HG03103 (cell line): Measurements from ENCODE around the gene TRMT11.
"Not testable (repeated sequence)": the region's sequence is repeated elsewhere in the genome, so short reads cannot be mapped to it uniquely, and the experiment has no call there.

Experiments used
- ATAC-seq: cut with Tn5 transposase; IDR thresholded peaks from one replicate; pipeline ENCODE4 v1.9.1; 2021; ENCODE audit warnings: low read depth; ENCODE audit not compliant: unreplicated experiment

The TRMT11 gene

GRCh38 chr6:125986301-125987025, at the start of gene TRMT11:
TSS of gene TRMT11 (plus strand) at chr6:125986540. CDS start at chr6:125986551, 11 bp downstream.
- ATAC-seq = peak; percentile 95

DNA sequence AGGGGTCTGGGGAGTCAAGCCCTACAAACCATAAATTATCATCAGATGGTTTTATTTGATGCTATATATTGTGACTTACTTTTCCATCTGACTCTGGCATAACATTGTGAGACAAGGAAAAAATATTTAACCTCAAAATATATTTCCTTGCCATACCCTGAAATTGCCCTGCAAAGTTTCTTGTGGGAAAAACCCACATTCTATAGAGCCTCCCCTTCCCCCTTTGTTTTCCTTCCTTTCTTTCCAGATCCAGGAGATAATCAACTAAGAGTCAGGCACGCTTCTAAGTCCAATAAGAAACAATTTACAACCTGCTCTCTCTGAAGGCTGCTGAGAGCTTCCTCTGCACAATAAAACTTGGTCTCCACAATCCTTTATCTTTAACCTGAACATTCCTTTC, 47.3 kb upstream of the TRMT11 start:
- ATAC-seq = no peak

GRCh38 chr6:125939791-125940190, 46.5 kb upstream of the TRMT11 start:
- no peak for ATAC-seq

DNA sequence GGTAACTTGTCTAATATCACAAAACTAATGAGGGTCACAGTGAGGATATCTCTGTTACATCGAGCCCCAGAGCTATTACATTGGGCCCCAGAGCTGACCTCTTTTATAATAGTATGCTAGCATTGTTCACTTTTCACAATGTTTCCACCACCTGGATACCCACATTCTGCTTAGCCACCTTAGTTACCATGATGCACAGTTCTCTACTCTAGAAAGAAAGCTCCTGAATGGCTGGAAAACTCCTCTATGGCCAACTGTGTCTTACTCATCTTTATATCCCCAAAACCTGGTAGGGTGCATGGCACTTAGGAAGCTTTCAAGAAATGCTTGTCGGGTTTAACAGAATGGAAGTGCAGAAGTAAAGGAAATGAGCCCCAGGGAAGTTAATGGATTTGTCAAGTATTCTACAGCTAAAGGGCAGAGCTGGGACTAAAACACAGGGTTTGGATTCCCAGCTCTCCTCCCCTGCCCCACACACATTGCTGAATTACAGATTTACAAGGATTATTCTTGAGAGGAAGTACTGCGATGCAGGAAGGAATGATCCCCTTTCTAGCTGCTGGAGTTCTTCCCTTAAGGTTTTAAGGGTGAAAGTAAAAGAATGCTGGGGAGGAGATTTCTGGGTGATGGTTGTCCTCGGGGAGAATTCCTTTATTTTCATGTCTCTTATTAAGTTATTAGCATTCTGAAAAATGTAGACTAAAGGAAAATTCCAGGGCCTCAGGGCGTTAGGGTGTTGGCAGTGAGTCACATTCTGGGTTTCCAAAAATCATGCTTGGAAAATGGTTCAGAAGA, 45.9 kb upstream of the TRMT11 start:
- no peak for ATAC-seq

DNA sequence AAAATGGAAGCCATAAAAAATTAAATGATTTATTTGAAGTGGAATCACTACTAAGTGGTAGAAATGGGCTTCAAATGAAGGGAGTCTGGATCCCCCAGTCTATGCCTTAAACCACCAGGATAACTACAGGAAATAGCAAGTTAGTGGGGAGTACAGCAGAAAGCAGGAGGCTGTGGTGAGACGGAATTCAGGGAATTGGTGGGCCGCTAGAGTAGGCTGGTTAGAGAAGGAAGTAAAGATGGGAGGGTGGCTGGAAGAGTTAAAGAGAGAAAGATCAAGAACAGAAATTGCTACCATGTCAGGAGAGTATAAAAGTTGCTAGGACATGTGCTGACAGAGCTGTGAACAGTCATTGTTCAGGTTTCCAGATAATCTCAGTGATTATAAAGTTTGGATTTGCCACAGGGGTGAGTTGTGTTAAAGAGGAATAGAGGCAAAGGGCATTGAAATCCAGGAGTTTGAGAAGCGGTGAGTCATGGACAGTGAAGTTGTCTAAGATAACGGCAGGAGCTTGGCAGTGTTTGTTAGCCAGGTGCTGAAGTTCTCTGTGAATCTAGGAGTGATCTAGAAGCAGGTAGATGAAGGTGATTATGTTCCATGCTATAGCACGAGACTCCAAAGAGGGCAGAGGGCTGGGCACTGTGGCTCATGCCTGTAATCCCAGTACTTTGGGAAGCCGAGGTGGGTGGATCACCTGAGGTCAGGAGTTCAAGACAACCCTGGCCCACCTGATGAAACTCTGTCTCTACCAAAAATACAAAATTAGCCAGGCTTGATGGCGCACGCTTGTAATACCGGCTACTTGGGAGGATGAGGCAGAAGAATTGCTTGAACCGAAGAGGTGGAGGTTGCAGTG, 43.4 kb upstream of the TRMT11 start:
- no peak for ATAC-seq

DNA sequence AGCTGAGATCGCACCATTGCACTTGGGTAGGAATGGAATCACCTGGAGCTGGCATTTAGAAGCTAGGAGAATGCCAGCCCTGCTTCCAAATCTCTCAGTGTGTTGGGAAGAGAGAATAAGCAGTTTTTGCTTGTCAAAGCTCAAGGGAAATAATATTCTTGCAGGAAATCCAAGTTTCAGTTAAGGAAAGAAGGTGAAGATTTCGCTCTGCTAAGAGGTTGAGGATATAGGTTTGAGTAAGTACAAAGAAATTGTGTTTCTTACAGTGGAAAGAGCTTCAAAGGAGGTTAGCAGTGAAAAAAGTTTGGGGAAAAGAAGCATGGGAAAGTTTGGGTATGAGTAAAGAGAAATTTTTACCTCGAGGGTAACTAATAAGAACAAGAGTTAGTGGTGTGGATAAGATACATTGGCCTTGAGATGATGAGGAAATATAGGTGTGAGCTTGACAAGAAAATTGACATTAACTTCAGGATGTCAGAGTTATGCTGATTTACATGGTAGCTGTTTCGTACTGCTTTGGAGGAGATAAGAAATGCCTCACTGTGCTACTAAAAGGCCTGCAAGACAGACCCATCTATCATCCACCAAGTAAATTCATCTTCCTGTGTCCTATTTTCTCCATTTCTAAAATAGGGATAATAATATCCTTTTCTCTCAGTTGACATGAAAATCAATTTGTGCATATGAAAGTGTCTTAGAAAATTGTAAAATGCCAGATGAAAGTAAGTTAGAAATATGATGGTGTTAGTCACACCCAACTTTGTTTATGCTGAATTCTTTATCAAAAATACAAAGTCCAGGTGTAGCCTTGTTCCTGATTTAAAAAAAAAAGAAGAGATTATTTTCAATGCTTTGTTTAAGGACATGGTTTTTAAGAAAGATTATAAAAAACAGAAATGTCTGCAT, 42.6 kb upstream of the TRMT11 start:
- no peak for ATAC-seq

GRCh38 chr6:125944434-125944816, 41.9 kb upstream of the TRMT11 start:
- no peak for ATAC-seq

DNA sequence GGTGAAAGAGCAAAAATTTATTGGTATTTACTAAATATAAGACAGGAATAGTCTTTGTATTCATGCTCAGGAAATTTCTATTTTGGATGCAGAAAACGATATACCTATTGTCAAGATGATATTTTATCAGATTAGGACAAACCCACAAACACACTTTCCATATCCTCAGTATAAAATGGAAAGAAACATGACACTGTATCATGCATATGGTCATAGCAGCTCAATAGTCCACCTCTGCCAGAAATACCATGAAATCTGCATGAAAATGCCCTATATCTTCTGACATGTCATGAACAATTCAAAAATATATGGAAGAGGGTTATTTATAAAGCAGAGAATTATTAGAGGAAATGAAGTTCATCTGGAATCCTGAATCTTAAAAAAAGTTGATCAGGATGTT, 41.4 kb upstream of the TRMT11 start:
- no peak for ATAC-seq

DNA sequence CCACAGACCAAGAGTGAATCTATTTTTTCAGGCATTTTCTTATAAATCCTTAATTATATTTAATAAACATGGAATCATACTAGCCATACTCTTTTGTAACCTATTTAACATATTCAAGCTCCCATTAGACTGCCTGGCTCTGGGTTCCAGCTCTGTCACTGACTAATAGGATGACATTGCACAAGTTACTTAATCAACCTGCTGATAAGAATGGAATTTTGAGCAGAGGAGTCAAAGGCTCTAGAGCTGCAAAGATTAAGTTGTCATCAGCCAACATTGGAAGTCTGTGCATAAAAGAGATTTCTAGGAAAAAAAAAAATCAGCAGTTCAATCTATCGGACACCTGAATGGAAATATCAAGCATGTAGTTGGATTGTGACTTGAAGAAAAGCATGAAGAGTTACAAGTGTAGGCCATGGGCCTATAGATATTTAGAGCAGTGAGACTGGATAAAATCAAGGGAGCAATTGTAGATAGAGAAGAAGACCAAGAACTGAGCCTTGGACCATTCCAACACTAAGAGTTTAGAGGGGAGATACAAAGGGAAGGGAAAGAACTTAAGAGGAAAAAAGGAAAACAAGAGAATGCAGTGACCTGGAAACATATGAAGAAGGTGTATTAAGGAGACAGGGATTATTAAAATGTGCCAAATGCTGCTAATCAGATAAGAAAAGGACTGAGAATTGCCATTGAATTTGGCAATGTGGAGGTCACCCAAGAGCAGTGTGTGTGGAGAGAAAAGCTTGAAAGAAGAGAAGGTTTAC, 40.8 kb upstream of the TRMT11 start:
- ATAC-seq = no peak

DNA sequence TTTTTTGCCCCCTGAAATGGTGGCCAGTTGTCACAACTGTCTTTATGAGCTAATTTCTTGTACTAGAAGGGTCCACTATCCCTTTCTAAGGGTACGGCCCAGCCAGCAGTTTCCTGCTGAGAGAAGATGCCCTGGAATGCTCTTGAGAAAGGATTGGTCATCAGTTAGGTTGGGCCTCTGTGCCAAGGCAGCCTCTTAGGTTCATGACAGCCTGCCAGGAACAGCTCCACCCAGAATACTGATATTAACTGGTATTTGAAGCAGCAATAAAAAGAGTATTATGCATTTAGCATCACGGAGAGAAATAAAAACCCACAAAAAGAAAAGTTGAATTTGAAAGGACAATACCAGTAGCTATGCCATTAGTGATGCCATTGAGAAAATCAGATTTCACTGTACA, 38.7 kb upstream of the TRMT11 start:
- no peak for ATAC-seq

DNA sequence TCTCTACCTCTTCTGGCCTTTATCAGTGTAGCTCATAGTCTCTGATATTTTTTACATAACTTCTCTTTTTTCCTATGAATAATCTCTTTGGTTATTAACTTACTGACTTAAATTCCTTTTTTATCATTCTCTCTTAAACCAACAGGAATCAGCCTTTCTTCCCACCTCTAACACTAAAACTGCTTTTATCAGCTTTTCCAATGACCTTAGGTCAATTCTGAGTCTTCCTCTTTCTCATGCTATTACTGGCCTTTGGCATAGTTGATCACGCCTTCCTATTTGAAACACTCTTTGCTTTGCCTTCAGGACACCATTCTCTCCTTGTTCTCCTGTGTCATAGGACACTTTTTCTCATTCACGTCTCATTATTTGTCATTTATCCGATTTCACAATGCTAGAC, 37.9 kb upstream of the TRMT11 start:
- no peak for ATAC-seq

- ATAC-seq = no peak
Observed at GRCh38 chr6:125949069-125949468, 37.3 kb upstream of the TRMT11 start.

- no peak for ATAC-seq
Observed at GRCh38 chr6:125950293-125950692, 36.0 kb upstream of the TRMT11 start.

GRCh38 chr6:125950716-125951115, 35.6 kb upstream of the TRMT11 start:
- ATAC-seq = not testable (repeated sequence)

GRCh38 chr6:125951323-125951722, 35.0 kb upstream of the TRMT11 start:
- ATAC-seq = no peak

DNA sequence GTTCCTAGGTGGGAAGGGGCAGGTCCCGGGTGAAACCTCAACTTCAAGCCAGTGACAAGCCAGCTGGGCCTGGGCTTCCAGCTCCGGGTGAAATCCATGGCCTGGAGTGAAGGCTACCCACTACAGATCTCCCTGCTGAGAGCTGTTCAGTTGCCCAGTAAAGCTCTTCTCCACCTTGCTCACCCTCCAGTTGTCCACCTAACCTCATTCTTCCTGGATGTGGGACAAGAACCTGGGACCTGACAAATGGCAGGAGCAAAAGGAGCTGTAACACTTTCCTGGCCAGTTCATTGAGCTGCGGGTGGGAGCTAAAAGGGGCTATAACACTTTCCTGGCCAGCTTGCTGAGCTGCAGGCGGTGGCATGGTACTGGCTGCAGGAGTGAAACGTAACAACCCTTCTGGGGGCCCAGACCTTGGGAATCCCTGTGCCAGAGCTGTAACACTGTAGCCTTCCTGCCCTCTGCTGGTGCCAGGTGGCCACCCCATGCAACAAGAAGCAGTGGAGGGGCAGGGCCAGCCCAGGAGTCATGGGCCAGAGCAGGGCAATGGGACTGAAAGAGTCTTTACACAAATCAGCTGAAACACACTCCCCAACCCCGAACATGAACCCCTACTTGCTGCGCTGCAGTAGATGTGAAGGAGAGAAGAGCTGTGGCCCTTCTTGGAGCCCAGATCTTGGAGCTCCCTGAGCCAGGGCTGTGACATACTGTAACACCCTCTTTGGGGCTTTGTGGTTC, 33.4 kb upstream of the TRMT11 start:
- no peak for ATAC-seq

DNA sequence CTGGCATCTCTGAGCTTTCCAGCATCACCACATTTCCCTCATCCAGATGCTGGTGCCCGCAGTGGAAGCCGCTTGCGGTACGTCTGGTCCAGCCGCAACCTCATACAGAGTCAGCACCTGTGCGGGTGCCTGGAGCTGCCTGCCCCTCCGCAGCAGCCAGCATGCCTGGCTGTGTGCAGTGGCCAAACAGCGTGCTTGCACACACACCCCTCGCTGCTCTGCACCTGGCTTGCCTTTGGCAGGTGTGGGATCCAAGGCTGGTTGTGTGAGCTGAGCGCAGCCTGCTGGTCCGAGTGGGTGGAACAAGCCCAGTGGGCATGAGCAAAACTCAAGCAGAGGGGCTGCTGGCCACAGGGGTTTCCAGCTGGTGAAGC, 32.9 kb upstream of the TRMT11 start:
- ATAC-seq = no peak

GRCh38 chr6:125954735-125955339, 31.5 kb upstream of the TRMT11 start:
- no peak for ATAC-seq
